BJ (cell line): ENCODE measurements around the gene ASH1L. TPM values are rescaled to one million over a fixed set of nuclear protein-coding genes. Genes with fewer than 3 reads are reported as not detected.
"Not testable (repeated sequence)": the region's sequence is repeated elsewhere in the genome, so short reads cannot be mapped to it uniquely, and the experiment has no call there.

Experiments used
- CTCF ChIA-PET: fragments of 350-600 bp; formaldehyde crosslinking; extraction: SDS; loops from one replicate; lab custom pipeline; 2021; ENCODE audit warnings: antibody characterized with exemption, inconsistent platforms; lab: Yijun Ruan, JAX
- POLR2A ChIA-PET: fragments of 300-600 bp; sonication (Branson Sonifier 250); formaldehyde crosslinking; extraction: SDS; loops from one replicate; lab custom pipeline; 2021; ENCODE audit warnings: antibody characterized with exemption; lab: Charles Lee
- DNase-seq: peaks from one replicate; pipeline ENCODE4 v3.0.0-alpha.2; 2011; ENCODE audit warnings: low read depth
- H3K27me3 ChIP-seq: 2 replicates; pipeline ENCODE4 v1.6.0; 2011; ENCODE audit warnings: low read length; ENCODE audit not compliant: control insufficient read depth, insufficient read depth
- H3K36me3 ChIP-seq: 2 replicates; pipeline ENCODE4 v1.5.1; 2011; ENCODE audit warnings: low read length; ENCODE audit not compliant: control insufficient read depth, insufficient read depth
- H3K4me3 ChIP-seq: 2 replicates; pipeline ENCODE4 v1.5.1; 2011; ENCODE audit warnings: low read depth, mild to moderate bottlenecking, control low read depth, low read length
- polyA plus RNA-seq: library from polyadenylated mRNA; depleted of rRNA; stranded (reverse); fragments of >200 nt; gene quantifications from 2 replicates; pipeline ENCODE4 v1.2.3, GENCODE V29; 2011
- TF ChIP-seq, protein P1 (sequence below): IDR thresholded peaks from 2 replicates; pipeline ENCODE4 v1.5.1; 2011; ENCODE audit warnings: low read depth, mild to moderate bottlenecking, control low read depth, inconsistent platforms, low read length, moderate library complexity; ENCODE audit not compliant: insufficient read depth

Gene ASH1L
- polyA plus RNA-seq, 1 experiment = 20.9 TPM

DNA sequence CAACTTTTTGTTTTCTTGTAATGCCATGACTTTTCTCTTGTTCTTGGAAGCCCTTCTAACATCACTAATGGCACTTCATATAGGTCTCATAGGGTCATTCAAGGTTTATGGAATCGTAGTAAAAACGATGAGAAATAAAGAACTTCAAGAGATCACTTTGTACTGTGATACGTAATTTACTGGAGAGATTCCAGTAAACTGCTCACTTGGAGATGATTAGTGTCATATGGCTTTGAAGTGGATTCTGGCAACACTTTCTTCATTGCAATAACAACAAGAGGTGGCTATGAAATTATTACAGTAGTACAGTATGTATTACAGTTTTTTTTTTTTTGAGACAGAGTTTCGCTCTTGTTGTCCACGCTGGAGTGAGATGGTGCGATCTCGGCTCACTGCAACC lies 138.5 kb downstream of the ASH1L start:
- no peak for DNase-seq
- Histone ChIP-seq H3K27me3 (no peaks in the 10 kb centered on the region), H3K4me3 (no peak overlapping the region), H3K36me3 (peaks cover 1% of the 10 kb centered on the region; the same call in 1 of the 2 replicates)
- CTCF ChIA-PET = no interaction called here
- TF ChIP-seq, protein P1, sequence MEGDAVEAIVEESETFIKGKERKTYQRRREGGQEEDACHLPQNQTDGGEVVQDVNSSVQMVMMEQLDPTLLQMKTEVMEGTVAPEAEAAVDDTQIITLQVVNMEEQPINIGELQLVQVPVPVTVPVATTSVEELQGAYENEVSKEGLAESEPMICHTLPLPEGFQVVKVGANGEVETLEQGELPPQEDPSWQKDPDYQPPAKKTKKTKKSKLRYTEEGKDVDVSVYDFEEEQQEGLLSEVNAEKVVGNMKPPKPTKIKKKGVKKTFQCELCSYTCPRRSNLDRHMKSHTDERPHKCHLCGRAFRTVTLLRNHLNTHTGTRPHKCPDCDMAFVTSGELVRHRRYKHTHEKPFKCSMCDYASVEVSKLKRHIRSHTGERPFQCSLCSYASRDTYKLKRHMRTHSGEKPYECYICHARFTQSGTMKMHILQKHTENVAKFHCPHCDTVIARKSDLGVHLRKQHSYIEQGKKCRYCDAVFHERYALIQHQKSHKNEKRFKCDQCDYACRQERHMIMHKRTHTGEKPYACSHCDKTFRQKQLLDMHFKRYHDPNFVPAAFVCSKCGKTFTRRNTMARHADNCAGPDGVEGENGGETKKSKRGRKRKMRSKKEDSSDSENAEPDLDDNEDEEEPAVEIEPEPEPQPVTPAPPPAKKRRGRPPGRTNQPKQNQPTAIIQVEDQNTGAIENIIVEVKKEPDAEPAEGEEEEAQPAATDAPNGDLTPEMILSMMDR = no peak
- POLR2A ChIA-PET = no interaction called here

DNA sequence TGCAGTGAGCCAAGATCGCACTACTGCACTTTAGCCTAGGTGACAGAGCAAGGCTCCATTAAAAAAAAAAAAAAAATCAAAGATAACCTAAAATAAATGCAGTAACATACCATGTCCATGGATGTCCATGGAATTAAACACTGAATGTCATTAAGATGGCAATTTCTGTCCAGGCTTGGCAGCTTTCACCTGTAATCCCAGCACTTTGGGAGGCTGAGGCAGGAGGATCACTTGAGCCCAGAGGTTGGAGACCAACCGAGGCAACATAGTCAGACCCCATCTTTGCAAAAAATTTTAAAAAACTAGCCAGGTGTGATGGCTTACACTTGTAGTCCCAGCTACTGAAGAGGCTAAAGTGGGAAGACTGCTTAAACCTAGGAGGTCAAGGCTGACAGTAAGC lies 141.8 kb downstream of the ASH1L start:
- no peaks in the 10 kb centered on the region for H3K27me3 ChIP-seq
- TF ChIP-seq, protein P1 = no peak
- no peaks in the 10 kb centered on the region; the same call in 1 of the 2 replicates for H3K36me3 ChIP-seq
- ChIA-PET POLR2A (no interaction called here), CTCF (no interaction called here)
- no peak overlapping the region for H3K4me3 ChIP-seq
- DNase-seq = no peak

DNA sequence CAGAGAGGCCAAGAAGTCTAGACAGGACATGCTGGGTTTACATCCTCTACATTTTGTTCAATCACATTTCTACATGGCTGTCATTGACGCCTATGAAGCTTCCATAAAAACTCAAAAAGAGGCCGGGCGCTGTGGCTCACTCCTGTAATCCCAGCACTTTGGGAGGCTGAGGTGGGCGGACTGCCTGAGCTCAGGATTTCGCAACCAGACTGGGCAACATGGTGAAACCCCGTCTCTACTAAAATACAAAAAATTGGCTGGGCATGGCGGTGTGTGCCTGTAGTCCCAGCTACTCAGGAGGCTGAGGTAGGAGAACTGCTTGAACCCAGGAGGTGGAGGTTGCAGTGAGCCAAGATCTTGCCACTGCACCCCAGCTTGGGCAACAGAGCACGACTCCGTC lies 150.8 kb downstream of the ASH1L start:
- not testable (repeated sequence) for H3K4me3 ChIP-seq, H3K27me3 ChIP-seq, H3K36me3 ChIP-seq, DNase-seq
- ChIA-PET CTCF (interaction anchor here (0.8 kb wide), 1 partner anchor 59 kb away, joined by 3 read pairs; no protein-coding TSS in a partner anchor), POLR2A (interaction anchor here (0.6 kb wide), 1 partner anchor 52 kb away, joined by 3 read pairs; no protein-coding TSS in a partner anchor)

DNA sequence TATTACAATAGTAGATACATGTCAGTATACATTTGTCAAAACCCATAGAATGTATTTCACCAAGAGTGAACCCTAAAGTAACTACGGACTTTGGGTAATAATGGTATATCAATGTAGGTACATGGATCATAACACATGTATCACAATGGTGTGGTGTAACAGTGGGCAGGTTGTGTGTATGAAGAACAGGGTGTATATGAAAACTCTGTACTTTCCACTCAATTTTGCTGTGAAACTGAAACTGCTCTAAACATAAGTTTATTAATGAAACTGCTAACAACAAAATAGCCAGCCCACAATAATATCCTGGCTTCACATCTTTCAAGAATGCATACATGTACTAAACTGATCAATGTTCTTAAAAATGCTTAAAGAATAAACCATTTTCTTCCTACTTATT lies 151.7 kb downstream of the ASH1L start:
- CTCF ChIA-PET = no interaction called here
- POLR2A ChIA-PET = no interaction called here
- H3K27me3 ChIP-seq = no peaks in the 10 kb centered on the region

DNA sequence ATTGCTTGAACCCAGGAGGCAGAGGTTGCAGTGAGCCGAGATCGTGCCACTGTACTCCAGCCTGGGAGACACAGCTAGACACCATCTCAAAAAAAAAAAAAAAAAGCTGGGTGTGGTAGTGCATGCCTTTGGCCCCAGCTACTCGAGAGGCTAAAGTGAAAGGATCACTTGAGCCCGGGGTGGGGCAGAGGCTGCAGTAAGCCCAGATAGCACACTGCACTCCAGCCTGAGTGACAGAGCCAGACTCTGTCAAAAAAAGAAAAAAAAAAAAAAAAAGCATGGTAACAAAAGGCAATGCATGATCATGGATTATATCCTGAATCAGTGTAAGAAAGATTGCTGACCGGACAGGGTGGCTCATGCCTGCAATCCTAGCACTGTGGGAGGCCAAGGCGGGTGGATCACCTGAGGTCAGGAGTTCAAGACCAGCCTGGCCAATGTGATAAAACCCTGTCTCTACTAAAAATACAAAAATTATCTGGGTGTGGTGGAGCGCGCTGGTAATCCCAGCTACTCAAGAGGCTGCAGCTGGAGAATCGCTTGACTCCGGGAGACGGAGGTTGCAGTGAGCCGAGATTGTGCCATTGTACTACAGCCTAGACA lies 165.6 kb downstream of the ASH1L start:
- no peak for DNase-seq
- POLR2A ChIA-PET = no interaction called here
- Histone ChIP-seq H3K27me3 (no peaks in the 10 kb centered on the region), H3K36me3 (peaks cover 1% of the 10 kb centered on the region), H3K4me3 (no peak overlapping the region)
- CTCF ChIA-PET = interaction anchor here (0.9 kb wide), 1 partner anchor 15 kb away, joined by 3 read pairs; no protein-coding TSS in a partner anchor
- TF ChIP-seq, protein P1 = no peak

More for the DNA sequence above, 151.7 kb downstream of the ASH1L start:
- Histone ChIP-seq H3K4me3 (no peak overlapping the region), H3K36me3 (peaks cover 2% of the 10 kb centered on the region)
- DNase-seq = no peak
- TF ChIP-seq, protein P1 = no peak
